NCI-H1092 treated with DMSO at 0.1 percent for 48 hours (cell line): ENCODE results near the gene KAZN.

Experiments
- DNase-seq: peaks from one replicate; lab custom pipeline; 2025; lab: John Stamatoyannopoulos, UW

Gene KAZN

GRCh38 chr1:14773396-14774025, 175.0 kb downstream of the KAZN start:
- DNase-seq, result no peak

- no peak for DNase-seq
These were observed 175.7 kb downstream of the KAZN start for GRCh38 chr1:14774225-14774624.

GRCh38 chr1:14774988-14775387, 176.5 kb downstream of the KAZN start:
- no peak for DNase-seq

- no peak for DNase-seq
These were observed 176.9 kb downstream of the KAZN start for GRCh38 chr1:14775434-14775833.

- no peak for DNase-seq
These were observed 179.3 kb downstream of the KAZN start for GRCh38 chr1:14777516-14778506.

GRCh38 chr1:14778541-14778897, 180.0 kb downstream of the KAZN start:
- no peak for DNase-seq

- DNase-seq, result no peak
These were observed 180.7 kb downstream of the KAZN start for GRCh38 chr1:14778898-14779865.

GRCh38 chr1:14780271-14780670, 181.8 kb downstream of the KAZN start:
- no peak for DNase-seq

GRCh38 chr1:14781811-14782210, 183.3 kb downstream of the KAZN start:
- no peak for DNase-seq

- no peak for DNase-seq
These were observed 184.5 kb downstream of the KAZN start for GRCh38 chr1:14782741-14783591.

- no peak for DNase-seq
These were observed 185.1 kb downstream of the KAZN start for GRCh38 chr1:14783592-14783886.

GRCh38 chr1:14784790-14785773, 186.6 kb downstream of the KAZN start:
- DNase-seq, result no peak

- DNase-seq, result no peak
These were observed 187.7 kb downstream of the KAZN start for GRCh38 chr1:14786109-14786675.

- no peak for DNase-seq
These were observed 188.2 kb downstream of the KAZN start for GRCh38 chr1:14786681-14787080.

- DNase-seq, result no peak
These were observed 189.1 kb downstream of the KAZN start for GRCh38 chr1:14787604-14788003.

- DNase-seq, result no peak
These were observed 189.6 kb downstream of the KAZN start for GRCh38 chr1:14788080-14788479.

GRCh38 chr1:14790982-14791381, 192.5 kb downstream of the KAZN start:
- DNase-seq, result no peak

- DNase-seq, result no peak
These were observed 193.2 kb downstream of the KAZN start for GRCh38 chr1:14791654-14792053.

- DNase-seq, result no peak
These were observed 195.8 kb downstream of the KAZN start for GRCh38 chr1:14794136-14794768.
